Occipital lobe (tissue), 2 donors: ENCODE data around the gene ZNF462. TPM values are rescaled to one million over a fixed set of nuclear protein-coding genes. Genes with fewer than 3 reads are reported as not detected.

Experiments
- small RNA-seq: library from RNA; depleted of rRNA; stranded (forward); fragments of <200 nt; gene quantifications from one replicate; pipeline ENCODE3, GENCODE V24; 2014
- total RNA-seq: library from RNA; depleted of rRNA; stranded (reverse); fragments of >200 nt; gene quantifications from one replicate; pipeline ENCODE4 v1.2.3, GENCODE V29; 2014

Gene ZNF462
- total RNA-seq, 1 donor from 2014 or later = 163 TPM

Small RNA genes within 50 kb of the gene (small RNA-seq; reads per million reads assigned to genes)
- gene RNA5SP292 = not detected
